ENCODE data around the gene PRIMPOL.
"Not testable (repeated sequence)": the region's sequence is repeated elsewhere in the genome, so short reads cannot be mapped to it uniquely, and the experiment has no call there.

The PRIMPOL gene

GRCh38 chr4:184617600-184618196 lies 31.8 kb upstream of the PRIMPOL start:
- TF ChIP-seq CTCF (IDR thresholded peaks at IDR 0.05; ENCODE audit: low read depth, low read length): no peak
- H3K4me3 ChIP-seq (ENCODE audit: low read depth, low read length): no peak overlapping the region

- TF ChIP-seq CTCF (IDR thresholded peaks at IDR 0.05; ENCODE audit: low read depth, low read length): no peak
- H3K4me3 ChIP-seq (ENCODE audit: low read depth, low read length): no peak overlapping the region
Measured at GRCh38 chr4:184620212-184620867, 29.2 kb upstream of the PRIMPOL start.

- TF ChIP-seq CTCF (IDR thresholded peaks at IDR 0.05; ENCODE audit: low read depth, low read length): no peak
- H3K4me3 ChIP-seq (ENCODE audit: low read depth, low read length): no peak overlapping the region
Measured at GRCh38 chr4:184621518-184621917, 28.0 kb upstream of the PRIMPOL start.

GRCh38 chr4:184624504-184624903 lies 25.0 kb upstream of the PRIMPOL start:
- H3K4me3 ChIP-seq (ENCODE audit: low read depth, low read length): not testable (repeated sequence)

- H3K4me3 ChIP-seq (ENCODE audit: low read depth, low read length): no peak overlapping the region
- no peak for TF ChIP-seq CTCF (IDR thresholded peaks at IDR 0.05; ENCODE audit: low read depth, low read length)
Measured at GRCh38 chr4:184624972-184625554, 24.5 kb upstream of the PRIMPOL start.

GRCh38 chr4:184625783-184626596 lies 23.5 kb upstream of the PRIMPOL start:
- not testable (repeated sequence) for H3K4me3 ChIP-seq (ENCODE audit: low read depth, low read length)

GRCh38 chr4:184628103-184628502 lies 21.4 kb upstream of the PRIMPOL start:
- H3K4me3 ChIP-seq (ENCODE audit: low read depth, low read length): no peak overlapping the region
- no peak for TF ChIP-seq CTCF (IDR thresholded peaks at IDR 0.05; ENCODE audit: low read depth, low read length)

GRCh38 chr4:184632842-184633241 lies 16.7 kb upstream of the PRIMPOL start:
- no peak overlapping the region for H3K4me3 ChIP-seq (ENCODE audit: low read depth, low read length)
- no peak for TF ChIP-seq CTCF (IDR thresholded peaks at IDR 0.05; ENCODE audit: low read depth, low read length)

Measured in WI38 (cell line).